NCI-H1092 treated with DMSO at 0.1 percent for 48 hours (cell line): ENCODE data around the gene PTDSS2.

ENCODE experiments used
- DNase-seq: peaks from one replicate; lab custom pipeline; 2025; lab: John Stamatoyannopoulos, UW

Gene PTDSS2

DNA sequence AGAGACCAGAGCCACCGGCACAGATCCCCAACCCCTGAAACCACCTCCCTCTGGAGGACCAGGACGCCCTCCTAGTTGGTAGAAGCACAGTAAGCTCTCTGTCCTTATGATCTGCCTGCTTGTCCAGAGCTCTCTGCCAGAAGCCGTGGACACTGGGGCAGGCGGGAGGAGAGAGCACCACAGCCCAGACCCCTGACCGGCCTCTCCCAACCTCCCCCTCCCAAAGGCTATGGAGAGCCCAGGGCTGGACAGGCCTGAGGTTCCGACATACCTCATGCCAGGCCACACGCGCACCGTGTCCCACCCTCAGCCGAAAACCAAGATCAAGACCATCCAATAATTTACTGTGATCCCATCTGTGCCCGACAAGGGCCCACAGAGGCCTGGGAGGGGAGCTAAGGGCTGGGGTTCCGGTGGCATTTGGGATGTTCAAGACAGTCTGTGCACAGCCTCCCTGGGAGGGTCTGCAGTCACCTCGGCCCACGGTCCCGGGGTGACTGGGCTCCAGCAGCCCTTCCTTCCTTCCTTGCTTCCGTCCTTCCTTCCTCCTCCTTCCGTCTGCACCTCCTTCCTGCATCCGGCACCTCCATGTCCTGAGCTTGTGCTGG is 81.9 kb downstream of the PTDSS2 start:
- DNase-seq = no peak

DNA sequence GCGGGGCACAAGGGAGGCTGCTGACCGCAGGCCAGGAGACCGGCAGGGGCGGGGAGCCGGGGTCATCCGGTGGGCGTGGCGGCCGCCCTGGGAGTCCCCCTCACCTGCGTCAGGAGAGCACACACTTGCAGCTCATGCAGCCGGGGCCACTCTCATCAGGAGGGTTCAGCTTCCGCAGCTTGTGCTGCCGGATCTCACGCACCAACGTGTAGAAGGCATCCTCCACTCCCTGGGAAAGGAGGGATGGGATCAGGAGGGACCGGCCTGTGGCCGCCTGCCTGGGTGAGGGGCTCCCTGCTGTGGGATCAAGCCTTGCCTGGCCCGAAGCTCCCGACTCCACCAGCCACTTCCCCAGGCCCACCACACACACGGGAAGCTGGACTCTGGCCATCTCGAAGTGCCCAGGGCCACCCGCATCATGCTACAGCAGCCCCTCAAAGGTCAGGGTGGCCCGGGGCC is 82.5 kb downstream of the PTDSS2 start:
- no peak for DNase-seq

DNA sequence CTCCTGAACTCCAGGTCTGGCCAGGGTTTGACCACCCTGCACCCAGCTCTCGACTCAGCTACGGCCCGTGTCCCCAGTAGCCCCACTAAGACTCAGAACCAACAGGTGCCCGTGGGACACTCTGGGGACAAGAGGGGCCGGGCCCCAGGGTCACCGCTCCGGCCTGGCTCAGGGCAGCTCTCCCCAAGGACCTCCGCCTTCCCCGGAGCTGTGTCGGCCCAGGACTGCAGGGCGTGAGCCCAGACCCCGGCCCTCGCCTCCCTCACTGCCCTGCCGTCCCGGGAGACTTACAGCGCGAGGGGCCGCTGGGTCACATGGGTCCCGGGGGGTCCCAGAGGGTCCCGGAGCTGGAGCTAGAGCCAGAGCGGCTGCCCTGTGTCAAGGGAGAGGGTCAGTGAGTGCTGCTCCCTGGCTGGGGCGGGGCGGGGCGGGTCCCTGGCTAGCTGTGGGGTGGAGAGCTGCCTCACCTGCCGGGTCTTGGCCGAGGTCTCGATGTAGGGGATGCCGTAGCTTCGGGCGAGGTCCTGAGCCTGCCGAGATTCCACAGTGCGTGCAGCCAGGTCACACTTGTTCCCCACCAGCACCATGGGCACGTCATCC is 83.0 kb downstream of the PTDSS2 start:
- no peak for DNase-seq

DNA sequence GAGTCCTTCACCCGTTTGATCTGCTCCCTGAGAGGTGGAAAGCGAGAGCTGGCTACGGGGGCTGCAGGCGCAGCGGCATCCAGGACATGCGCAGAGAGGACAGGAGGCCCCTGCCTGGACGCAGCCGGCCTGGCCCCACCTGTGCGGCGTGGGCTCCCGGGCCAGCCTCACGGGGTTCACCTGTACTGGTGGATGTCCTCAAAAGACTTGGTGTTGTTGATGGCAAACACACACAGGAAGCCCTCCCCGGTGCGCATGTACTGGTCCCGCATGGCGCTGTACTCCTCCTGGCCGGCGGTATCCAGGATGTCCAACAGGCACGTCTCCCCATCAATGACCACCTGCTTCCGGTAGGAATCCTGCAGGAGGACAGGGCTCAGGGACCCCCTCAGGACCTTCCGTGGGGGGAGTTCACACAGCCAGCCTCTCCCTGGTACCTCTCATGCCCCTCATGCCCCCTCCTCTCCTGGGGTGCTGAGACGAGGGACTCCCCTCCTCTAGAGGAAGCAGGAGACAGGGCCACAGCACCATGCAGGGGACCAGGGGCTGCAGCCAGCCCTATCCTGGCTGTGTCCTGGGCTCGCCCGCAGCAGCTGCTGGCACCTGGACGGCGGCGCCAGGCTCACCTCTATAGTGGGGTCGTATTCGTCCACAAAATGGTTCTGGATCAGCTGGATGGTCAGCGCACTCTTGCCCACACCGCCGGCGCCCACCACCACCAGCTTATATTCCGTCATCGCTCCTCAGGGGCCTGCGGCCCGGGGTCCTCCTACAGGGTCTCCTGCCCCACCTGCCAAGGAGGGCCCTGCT is 83.7 kb downstream of the PTDSS2 start:
- DNase-seq = no peak

DNA sequence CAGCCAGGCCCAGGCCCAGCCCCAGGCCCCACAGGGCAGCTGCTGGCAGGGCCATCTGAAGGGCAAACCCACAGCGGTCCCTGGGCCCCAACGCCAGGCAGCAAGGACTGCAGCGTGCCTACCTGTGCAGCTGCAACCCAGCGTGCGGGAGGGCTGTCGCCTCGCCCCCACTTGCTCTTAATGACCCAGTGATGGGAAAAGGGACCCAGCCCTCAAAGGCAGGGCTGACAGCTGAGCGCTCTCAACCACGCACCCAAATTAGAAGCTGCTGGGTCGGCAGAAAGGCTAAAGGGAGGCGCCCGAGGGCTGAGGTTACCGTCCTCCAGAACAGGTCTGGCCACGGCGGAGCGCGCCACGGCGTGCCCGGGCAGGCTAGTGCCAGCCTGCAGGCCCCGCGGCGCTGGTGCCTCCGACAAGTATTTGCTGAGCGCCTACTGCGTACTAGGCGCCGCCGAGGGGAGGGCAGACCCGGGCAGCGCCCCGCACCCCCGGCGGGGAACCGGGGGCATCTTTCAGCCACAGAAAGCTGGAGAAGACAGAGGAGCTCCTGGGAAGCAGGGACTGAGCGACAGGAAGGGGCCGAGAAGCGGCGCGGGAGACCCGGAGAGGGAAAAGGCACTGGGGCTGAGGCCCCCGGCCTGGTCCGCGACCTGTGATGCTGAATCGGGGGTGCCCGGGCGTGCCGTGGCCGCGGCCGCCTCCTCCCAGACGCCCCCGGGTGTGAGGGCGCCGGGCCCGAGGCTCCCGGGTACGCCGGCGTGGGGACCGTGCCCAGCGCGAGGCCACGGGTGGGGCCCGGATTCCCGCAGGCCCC is 84.5 kb downstream of the PTDSS2 start:
- no peak for DNase-seq

DNA sequence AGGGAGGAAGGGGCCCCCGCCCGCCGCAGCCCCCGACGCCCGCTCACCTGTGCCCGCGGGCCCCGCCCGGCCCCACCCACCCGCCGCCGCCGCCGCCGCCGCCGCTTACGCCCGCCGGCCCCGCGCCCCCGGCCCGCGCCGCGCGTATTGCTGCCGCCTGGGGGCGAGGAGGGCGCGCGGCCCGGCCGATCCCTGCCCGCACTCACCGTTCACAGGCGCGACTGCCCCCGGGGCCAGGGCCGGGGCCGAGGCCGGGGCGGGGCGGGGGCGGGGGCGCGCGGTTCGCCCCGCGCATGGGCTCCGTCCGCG is 85.1 kb downstream of the PTDSS2 start:
- DNase-seq = peak; percentile 47

DNA sequence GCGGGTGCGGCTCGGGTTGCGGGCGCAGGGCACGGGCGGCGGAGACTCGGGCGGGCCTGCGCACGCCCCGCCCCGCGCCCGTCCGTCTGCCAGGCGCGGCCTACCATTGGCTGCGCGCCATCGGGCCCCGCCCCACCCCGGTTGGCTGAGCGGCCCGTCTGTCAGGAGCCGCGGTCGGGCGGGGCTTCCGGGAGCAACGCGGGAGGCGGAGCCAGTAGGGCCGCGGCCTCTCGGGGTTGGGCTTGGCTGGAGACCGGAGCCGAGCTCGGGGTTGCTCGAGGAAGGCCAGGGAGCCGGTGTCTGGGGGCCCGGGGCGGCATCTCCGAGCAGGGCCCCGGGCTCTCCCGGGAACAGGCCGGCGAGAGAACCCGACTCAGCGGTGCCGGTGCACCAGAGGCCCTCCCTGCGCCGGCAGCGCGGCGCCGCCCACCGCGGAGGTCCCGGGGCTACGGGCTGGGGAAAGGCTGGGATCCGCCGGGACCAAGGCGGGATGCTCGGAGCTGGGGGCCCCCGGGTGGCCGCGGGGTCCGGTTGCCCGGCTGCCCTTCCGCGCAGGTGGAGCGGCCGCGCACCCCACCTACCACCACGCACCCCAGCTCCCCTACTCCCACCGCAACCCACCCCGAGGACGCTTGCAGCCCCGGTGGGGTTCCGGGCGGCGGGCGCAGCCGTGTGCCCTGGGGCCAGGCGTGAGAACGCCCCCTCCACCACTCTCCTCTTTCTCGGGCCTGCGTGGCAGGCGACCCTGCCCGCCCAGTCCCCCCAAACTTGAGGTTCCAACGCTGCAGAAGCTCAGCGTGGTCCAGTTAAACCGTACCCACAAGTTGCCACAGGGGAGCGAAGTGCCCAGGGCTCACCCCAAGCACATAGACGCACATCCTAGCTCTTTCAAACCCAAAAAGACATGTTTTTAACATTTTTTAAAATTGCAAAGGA is 85.7 kb downstream of the PTDSS2 start, which contains the start of gene HRAS:
Gene HRAS, minus strand, starts transcription at position 58 of the 936 bp plus-strand sequence.
- peak; percentile 93 for DNase-seq

DNA sequence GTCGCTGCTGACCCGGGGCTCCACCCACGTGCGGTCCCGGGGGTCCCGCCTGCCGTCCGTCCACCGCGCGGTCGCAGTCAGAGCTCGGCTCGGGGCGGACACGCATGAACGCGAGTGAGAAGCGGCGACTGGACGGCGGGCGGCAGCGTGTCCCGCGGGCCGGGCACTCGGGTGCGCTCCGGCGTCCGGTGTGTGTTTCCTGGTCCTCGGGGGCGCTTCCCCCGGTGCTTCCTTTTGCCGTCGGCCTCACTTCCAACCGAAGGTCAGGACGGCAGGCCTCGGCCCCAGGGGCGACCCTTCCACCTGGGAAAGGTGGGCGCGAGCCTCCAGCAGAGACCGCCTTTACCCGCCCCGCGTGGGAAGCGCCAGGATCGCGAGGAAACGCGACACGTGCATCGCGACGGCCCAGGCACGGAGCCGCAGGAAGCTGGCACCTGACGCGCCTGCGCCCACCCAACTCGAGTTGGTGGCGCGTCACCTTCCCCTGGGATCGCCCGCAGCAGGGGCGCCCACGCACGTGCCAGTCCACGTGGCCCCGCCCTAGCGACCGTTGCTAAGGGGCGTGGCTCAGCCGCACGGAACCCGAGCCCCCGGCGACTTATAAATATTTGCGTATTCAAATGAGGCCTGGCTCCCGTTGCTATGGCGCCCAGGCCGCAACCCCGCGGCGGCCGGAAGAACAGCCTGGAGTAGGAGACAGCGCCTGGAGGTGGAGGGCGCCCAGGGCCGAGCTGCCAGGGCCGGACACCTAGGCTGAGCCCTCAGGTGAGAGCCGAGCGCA is 87.0 kb downstream of the PTDSS2 start, which contains the start of gene LRRC56:
Gene LRRC56, plus strand, starts transcription at position 687 of the 781 bp plus-strand sequence. CDS start 3,158 bp downstream, outside the sequence.
- DNase-seq = peak; percentile 76

DNA sequence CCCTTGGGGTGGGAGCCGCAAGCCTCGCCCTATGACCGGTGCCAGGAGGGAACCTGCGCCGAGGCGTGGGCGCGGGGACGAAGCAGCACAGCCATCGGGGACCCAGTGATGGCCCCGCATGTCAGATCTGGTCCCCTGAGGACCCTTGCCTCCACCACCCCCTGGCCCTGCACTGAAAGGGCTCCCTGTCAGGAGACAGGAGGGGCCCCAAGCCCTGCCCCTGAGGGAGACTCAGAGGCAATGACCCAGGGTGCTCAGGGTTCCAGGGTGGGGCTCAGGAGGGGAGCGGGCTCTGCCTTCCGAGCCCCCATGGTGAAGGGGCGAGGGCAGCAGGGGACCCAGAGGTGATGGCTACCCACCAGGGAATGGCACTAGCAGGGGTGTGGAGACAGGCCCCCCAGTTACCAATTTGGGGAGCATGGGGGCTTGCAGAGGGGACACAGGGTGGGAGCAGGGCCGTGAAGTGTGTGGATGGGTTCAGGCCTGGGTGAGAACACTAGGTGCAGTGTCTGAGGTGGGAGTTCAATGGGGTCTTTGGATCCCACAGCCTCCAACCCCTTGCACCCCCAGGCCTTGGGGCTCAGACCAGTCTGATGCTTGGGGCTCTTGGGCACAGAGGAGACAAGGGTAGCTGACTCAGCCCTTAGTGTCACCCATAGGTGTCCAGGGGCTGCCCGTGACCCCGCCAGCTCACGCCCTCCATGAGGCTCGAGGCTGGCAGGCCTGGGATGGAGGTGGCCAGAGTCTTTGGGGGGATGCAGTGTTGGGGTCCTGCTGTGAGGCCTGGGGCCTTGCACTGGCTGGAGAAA is 87.7 kb downstream of the PTDSS2 start:
- DNase-seq = no peak

DNA sequence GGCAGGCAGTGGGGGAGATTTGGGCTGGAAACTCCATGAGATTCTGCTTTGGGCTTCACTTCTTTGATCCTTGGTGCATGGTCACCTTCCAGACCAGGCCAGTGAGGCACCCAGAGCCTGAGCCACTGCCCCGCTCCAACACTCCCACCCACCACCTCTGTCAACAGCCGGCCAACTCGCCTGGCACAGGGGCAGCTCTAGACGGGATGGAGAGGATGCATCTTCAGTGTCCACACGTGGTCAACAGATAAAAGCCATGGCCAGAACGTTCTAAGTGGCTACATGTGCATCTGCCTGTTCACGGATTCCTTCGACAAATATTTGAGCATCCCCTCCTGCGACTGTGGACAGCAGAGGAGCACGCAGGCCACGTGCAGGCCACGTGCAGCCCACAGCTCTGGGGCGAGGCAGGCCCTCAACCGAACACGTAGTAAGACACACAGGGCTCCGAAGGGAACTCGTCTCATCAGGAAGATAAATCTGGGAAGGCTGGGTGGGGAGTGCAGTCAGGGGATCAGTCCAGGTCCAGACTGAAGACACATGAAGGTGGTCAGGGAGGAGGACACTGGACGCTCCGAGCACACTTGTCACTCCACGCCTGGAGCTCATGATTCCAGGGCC is 88.5 kb downstream of the PTDSS2 start:
- DNase-seq = no peak

DNA sequence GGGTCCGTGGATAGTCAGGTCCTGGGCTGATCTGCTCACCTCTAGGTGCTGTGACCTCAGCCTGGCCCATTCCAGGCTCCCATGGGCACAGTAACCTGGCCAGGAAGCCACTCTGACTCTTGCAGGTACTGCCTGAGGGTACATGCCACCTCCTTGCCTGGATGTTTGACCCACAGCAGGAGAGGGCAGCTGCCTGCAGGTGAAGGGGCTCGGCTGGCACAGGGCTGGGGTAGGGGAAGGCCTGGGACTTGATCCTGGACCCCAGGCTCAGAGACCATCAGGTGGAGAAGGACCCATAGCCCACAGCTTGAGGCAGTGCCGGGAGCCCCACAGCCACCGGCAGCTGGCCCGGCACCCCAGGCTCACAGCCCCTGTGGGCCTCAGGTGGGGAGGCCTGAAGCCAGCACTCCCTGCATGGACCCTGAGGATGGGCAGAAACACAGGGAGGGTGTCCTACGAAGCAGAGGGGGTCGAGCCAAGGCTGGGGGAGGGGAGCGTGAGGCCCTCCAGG is 89.9 kb downstream of the PTDSS2 start:
- DNase-seq = no peak
